Stimulated activated CD4-positive, alpha-beta T cell treated with anti-CD3 and anti-CD28 coated beads, Interleukin-12 subunit alpha, Interleukin-12 subunit beta, amount 100 ng/mL, for 4 hours (primary cell): ENCODE results near the gene RSL1D1.
"Not testable (repeated sequence)": the region's sequence is repeated elsewhere in the genome, so short reads cannot be mapped to it uniquely, and the experiment has no call there.

Experiments used
- DNase-seq: peaks from one replicate; pipeline ENCODE4 v3.0.0-alpha.2; 2020

Gene RSL1D1

GRCh38 chr16:11843206-11843605, 8.1 kb downstream of the RSL1D1 start:
- no peak for DNase-seq

GRCh38 chr16:11841026-11841425, 10.3 kb downstream of the RSL1D1 start:
- DNase-seq = no peak

- DNase-seq = no peak
Observed at GRCh38 chr16:11836650-11837244, 14.6 kb downstream of the RSL1D1 start.

- no peak for DNase-seq
Observed at GRCh38 chr16:11835891-11836649, 15.3 kb downstream of the RSL1D1 start.

- DNase-seq = no peak
Observed at GRCh38 chr16:11835309-11835708, 16.0 kb downstream of the RSL1D1 start.

- no peak for DNase-seq
Observed at GRCh38 chr16:11833951-11834695, 17.2 kb downstream of the RSL1D1 start.

- no peak for DNase-seq
Observed at GRCh38 chr16:11828696-11829095, 22.6 kb downstream of the RSL1D1 start.

- DNase-seq = not testable (repeated sequence)
Observed at GRCh38 chr16:11825520-11826165, 25.7 kb downstream of the RSL1D1 start.

- DNase-seq = no peak
Observed at GRCh38 chr16:11824362-11824761, 27.0 kb downstream of the RSL1D1 start.

GRCh38 chr16:11823645-11824044, 27.7 kb downstream of the RSL1D1 start:
- not testable (repeated sequence) for DNase-seq

- no peak for DNase-seq
Observed at GRCh38 chr16:11819798-11820197, 31.5 kb downstream of the RSL1D1 start.

GRCh38 chr16:11818970-11819369, 32.4 kb downstream of the RSL1D1 start:
- not testable (repeated sequence) for DNase-seq

GRCh38 chr16:11816123-11816522, 35.2 kb downstream of the RSL1D1 start:
- DNase-seq = no peak

- DNase-seq = not testable (repeated sequence)
Observed at GRCh38 chr16:11814800-11815199, 36.5 kb downstream of the RSL1D1 start.

GRCh38 chr16:11806721-11807120, 44.6 kb downstream of the RSL1D1 start:
- DNase-seq = no peak

- no peak for DNase-seq
Observed at GRCh38 chr16:11805556-11805955, 45.8 kb downstream of the RSL1D1 start.

- DNase-seq = no peak
Observed at GRCh38 chr16:11801481-11802021, 49.8 kb downstream of the RSL1D1 start.

GRCh38 chr16:11800382-11800718, 51.0 kb downstream of the RSL1D1 start:
- no peak for DNase-seq

- DNase-seq = no peak
Observed at GRCh38 chr16:11799509-11800381, 51.6 kb downstream of the RSL1D1 start.

- DNase-seq = no peak
Observed at GRCh38 chr16:11799017-11799381, 52.3 kb downstream of the RSL1D1 start.

- DNase-seq = no peak
Observed at GRCh38 chr16:11797957-11798299, 53.4 kb downstream of the RSL1D1 start.
